Muscle layer of duodenum (tissue), 2 donors: Measurements from ENCODE around the gene OARD1.

Experiments used
- H3K27ac ChIP-seq: one replicate; pipeline ENCODE4 v1.7.0; 2013; ENCODE audit warnings: mild to moderate bottlenecking, low read length
- H3K27me3 ChIP-seq: one replicate; pipeline ENCODE4 v1.7.0; 2013; ENCODE audit warnings: low read depth, mild to moderate bottlenecking, control low read depth, low read length
- H3K36me3 ChIP-seq, 2 donors: one replicate each; pipeline ENCODE4 v1.7.0; 2013; ENCODE audit warnings: low read length in 2 of 2, control low read depth in 1 of 2, mild to moderate bottlenecking in 1 of 2; ENCODE audit not compliant: insufficient read depth in 2 of 2, control insufficient read depth in 1 of 2
- H3K4me1 ChIP-seq, 2 donors: one replicate each; pipeline ENCODE4 v1.7.0; 2013; ENCODE audit warnings: low read length in 2 of 2, mild to moderate bottlenecking in 2 of 2, control low read depth in 1 of 2, moderate library complexity in 1 of 2; ENCODE audit not compliant: insufficient read depth in 2 of 2, control insufficient read depth in 1 of 2
- H3K4me3 ChIP-seq, 2 donors: one replicate each; pipeline ENCODE4 v1.7.0; 2013; ENCODE audit warnings: low read length in 2 of 2, low read depth in 1 of 2, mild to moderate bottlenecking in 1 of 2
- H3K9me3 ChIP-seq, 2 donors: one replicate each; pipeline ENCODE4 v1.7.0; 2013; ENCODE audit warnings: low read length in 2 of 2, control low read depth in 1 of 2, mild to moderate bottlenecking in 1 of 2; ENCODE audit not compliant: control insufficient read depth in 1 of 2
- donor health status: healthy.

OARD1 gene

DNA sequence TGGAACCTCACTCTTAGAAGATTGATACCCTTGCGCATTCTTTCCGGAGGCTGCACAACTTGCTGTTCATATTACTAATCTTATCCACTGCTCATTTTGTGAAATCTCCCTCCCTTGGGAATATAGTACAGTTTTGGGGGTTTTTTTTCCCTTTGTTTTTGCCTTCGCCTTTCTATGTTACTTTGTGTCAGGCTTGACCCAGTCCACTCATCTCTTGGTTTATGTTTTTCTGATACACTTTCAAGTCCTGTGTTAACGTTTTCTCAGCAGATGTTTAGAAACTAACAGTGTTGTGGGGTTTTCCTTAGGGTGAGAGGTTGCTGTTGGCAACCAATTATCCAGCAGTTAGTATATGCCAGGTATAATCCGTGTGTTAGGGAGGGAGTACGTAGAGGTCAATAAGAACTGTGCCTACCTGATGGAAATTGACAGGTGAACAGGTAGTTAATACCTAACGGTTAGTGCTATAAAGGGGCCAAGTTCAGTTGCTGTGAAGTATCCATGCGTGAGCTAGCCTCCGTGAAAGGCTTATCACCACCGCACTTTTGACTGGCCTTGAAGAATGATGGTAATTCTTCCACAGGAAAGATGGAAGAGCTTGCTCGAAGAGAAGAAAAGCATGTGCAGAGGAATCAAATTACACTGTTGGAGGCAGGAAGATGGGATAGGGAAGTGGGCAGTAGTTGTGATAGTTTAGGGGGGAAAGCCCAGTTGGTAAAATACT, 2.0 kb upstream of the OARD1 start:
- no peaks in the 10 kb centered on the region for H3K27me3 ChIP-seq
- H3K9me3 ChIP-seq, result no peaks in the 10 kb centered on the region
- H3K36me3 ChIP-seq, result peaks cover 0 to 6% of the 10 kb centered on the region in 2 donors
- peak overlapping the region; percentile 80 to 88 for H3K4me3 ChIP-seq
- peaks cover 9 to 16% of the 10 kb centered on the region in 2 donors for H3K4me1 ChIP-seq
- peak overlapping the region; percentile 98 for H3K27ac ChIP-seq

DNA sequence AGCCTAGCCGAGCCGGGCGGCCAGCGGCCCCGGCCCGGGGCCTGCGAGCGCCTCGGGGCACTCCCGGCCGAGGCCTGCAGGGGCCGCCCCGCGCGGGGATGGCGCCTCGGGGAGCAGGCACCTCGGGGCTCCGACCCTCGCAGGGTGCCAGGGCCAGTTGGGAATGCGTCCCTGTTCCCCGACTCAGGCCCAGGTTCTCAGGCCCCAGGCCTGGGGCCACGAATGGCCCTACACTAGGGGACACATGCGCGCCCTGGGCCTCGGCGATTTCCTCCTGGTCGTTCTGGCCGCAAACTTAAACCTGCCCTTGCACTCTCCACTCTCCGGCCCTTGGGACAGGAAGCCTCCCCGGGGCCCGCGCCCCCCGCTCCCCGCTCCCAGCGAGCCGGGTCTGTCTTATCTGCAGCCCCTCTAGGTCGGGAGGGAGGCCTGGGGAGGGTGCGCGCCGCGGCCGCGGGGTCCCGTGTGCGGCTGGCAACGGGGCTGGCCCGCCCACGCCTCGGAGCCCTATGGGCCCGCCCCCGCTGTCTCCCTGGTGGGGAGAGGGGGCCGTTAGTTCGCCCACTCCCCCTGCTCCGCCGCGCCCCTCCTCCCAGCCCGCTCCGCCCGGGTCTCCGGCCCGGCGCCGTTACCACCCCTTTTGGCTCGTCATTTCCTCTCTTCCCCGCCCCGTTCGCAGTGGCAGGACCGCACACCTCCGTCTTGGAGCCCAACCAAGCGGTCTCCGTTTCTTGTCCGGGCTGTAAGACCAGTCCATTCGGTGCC, 1.2 kb upstream of the OARD1 start:
- Histone ChIP-seq H3K27ac (peak overlapping the region; percentile 98), H3K27me3 (no peaks in the 10 kb centered on the region), H3K4me1 (peaks cover 9 to 16% of the 10 kb centered on the region in 2 donors), H3K9me3 (no peaks in the 10 kb centered on the region), H3K36me3 (peaks cover 2 to 13% of the 10 kb centered on the region in 2 donors), H3K4me3 (peak overlapping the region; percentile 80 to 88)

DNA sequence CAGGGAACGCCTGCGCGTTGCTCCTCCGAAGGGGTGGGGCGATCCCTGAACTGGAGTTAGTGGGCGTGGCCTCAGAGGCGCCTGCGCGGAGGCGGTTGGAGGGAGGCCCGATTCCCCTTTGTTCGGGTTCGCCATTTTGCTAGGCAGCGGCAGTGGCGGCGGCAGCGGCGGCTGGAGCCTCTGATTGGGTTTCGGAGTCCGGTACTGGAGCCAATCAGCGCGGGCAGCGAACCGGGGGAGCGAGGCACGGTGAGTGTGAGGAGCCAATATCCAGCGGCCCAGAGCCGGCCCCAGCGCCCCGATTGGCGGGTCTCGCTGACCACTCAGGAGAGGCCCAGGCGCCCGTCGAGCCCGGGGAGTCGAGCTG, 663 bp upstream of the OARD1 start, which contains the start of gene NFYA:
Gene NFYA (plus strand): TSS at position 139 of the 367 bp plus-strand sequence. CDS start 6,116 bp downstream, outside the sequence.
- H3K27ac ChIP-seq, result peak within 1 kb of the TSS; percentile 100
- H3K4me1 ChIP-seq, result peaks cover 9 to 16% of the 10 kb centered on the region in 2 donors
- H3K9me3 ChIP-seq, result no peaks in the 10 kb centered on the region
- peaks cover 7 to 18% of the 10 kb centered on the region in 2 donors for H3K36me3 ChIP-seq
- H3K27me3 ChIP-seq, result no peaks in the 10 kb centered on the region
- H3K4me3 ChIP-seq, result peak within 1 kb of the TSS; percentile 80 to 88

DNA sequence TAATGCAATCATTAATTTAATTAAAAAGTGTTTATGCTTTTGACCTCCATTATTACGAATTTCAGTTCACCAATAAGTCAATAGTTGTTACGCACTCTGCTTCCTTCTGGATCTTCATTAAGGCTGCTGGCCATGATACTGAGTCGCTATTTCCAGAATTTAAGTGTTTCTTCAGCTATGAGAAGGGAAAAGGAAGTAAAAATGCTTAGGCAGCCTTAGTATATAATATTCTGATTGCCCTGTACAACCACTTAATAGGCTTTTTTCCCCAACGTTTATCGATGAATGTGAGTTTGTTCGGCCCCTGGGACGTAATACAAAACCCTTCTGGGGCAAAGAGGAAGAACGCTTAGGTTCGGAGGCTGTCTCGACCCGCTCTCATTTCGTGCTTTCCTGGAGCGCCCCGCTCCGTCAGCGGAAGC, 644 bp downstream of the OARD1 start:
- Histone ChIP-seq H3K4me3 (peak overlapping the region; percentile 80 to 87), H3K36me3 (peaks cover 9 to 26% of the 10 kb centered on the region in 2 donors), H3K4me1 (peaks cover 11 to 16% of the 10 kb centered on the region in 2 donors), H3K27ac (peak overlapping the region; percentile 100), H3K27me3 (no peaks in the 10 kb centered on the region), H3K9me3 (no peaks in the 10 kb centered on the region)

DNA sequence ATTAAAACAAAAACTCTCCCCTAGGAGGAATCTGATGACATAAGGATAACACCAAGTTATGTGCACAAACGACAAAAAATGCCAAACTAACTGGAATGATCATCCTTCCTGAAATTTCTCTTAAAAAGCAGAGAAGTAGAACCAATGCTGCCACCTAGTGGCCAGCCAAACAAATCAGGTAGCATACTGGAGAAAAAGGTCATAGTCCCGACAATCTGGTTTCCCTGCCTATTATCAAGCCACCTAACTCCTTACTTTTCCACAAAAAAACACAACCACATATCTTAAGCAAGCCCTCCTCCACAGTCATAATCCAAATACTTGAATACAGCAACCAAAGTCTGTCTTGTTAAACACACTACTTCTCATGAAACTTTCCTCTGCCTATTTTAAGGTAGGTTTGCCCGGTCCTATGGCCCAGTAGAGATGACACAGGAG, 5.3 kb downstream of the OARD1 start:
- Histone ChIP-seq H3K36me3 (peaks cover 18 to 42% of the 10 kb centered on the region in 2 donors), H3K27ac (no peak overlapping the region), H3K9me3 (no peaks in the 10 kb centered on the region), H3K27me3 (no peaks in the 10 kb centered on the region), H3K4me1 (peaks cover 8 to 13% of the 10 kb centered on the region in 2 donors), H3K4me3 (no peak overlapping the region)

DNA sequence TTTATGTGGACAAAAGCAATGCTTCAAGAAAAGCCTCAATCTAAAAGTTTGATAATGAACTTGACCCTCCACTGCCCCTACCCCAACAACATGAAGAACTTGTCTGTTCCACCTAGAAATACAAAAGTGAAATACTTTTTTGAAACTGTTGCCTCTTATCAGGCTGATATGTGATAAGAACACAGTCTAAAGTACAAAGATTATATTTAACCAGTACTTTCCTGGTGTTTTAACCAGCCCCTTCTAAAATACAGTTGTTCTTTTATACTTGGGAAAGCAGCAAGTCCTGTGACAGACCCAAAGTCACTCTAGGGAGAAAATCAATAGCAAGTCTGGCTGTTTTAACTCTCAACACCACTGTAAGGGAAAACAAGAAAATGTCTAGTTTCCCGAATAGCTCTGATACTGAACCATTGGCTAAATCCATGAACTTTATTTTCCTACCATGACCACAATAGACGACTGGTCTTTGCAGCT, 6.6 kb downstream of the OARD1 start:
- peaks cover 3 to 11% of the 10 kb centered on the region in 2 donors for H3K4me1 ChIP-seq
- H3K9me3 ChIP-seq, result no peaks in the 10 kb centered on the region
- H3K27ac ChIP-seq, result no peak overlapping the region
- no peak overlapping the region for H3K4me3 ChIP-seq
- no peaks in the 10 kb centered on the region for H3K27me3 ChIP-seq
- H3K36me3 ChIP-seq, result peaks cover 18 to 49% of the 10 kb centered on the region in 2 donors

DNA sequence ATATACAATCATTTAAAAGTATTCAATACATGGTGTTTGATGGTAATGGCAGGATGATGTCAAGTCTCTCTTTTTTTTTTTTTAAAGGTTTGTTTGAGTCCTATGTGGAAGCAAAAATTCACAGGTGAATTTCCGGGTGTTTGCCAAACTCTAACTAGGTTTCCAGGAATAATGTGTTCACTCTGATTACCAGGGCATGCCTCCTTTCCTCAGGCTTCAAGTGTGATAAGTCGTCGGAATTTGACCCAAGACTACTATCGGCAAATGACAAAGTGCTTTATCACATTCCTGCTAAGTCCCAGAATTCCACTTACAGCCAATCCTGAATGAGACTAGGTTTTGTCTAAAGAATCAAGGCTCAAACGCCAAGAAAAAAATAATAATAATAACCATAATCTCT, 7.3 kb downstream of the OARD1 start:
- Histone ChIP-seq H3K27me3 (no peaks in the 10 kb centered on the region), H3K36me3 (peaks cover 18 to 49% of the 10 kb centered on the region in 2 donors), H3K4me1 (peaks cover 0 to 15% of the 10 kb centered on the region in 2 donors), H3K9me3 (no peaks in the 10 kb centered on the region), H3K4me3 (no peak overlapping the region), H3K27ac (no peak overlapping the region)

DNA sequence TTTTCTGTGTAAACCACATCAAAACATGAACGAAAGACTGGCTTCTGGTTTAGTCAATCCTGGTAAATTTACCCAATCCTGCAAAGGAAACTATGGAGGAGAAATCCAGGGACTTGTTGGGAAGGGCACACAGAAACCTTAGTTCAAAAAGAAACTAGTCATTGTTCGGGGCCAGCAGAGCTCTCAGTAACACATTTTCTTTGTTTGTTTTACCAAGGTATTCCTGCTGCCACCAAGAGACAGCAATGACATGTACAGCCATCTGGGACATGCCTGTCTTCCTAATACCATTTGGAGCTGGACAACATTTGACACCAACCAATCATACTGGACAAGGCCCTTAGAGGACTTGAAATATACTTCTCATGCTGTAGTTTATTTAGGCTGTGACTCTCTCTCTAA, 8.3 kb downstream of the OARD1 start:
- H3K9me3 ChIP-seq, result no peaks in the 10 kb centered on the region
- H3K4me1 ChIP-seq, result peaks cover 0 to 25% of the 10 kb centered on the region in 2 donors
- no peaks in the 10 kb centered on the region for H3K27me3 ChIP-seq
- peaks cover 18 to 41% of the 10 kb centered on the region in 2 donors for H3K36me3 ChIP-seq
- H3K4me3 ChIP-seq, result no peak overlapping the region
- peak overlapping the region; percentile 48 for H3K27ac ChIP-seq

DNA sequence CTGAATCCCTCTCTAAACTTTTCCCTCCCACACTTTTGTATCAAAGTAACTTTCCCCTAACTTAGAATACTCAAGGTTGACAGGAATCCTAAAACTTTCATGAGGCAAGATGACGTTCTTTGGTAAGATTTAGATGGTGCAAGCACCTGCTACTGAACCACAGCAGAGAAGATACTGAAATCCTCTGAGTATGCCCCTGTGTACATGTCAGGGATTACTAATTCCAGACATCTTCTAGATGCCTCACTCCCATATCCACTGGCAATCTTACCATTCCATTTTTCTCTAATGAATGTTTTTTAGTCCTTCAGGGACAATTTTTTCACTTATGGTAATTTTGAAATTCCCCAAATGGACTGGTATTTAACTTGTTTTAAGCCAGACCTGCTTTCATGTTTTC, 10.1 kb downstream of the OARD1 start:
- no peaks in the 10 kb centered on the region for H3K27me3 ChIP-seq
- peaks cover 0 to 27% of the 10 kb centered on the region in 2 donors for H3K4me1 ChIP-seq
- H3K4me3 ChIP-seq, result no peak overlapping the region
- H3K36me3 ChIP-seq, result peaks cover 8 to 24% of the 10 kb centered on the region in 2 donors
- H3K27ac ChIP-seq, result no peak overlapping the region
- no peaks in the 10 kb centered on the region for H3K9me3 ChIP-seq

DNA sequence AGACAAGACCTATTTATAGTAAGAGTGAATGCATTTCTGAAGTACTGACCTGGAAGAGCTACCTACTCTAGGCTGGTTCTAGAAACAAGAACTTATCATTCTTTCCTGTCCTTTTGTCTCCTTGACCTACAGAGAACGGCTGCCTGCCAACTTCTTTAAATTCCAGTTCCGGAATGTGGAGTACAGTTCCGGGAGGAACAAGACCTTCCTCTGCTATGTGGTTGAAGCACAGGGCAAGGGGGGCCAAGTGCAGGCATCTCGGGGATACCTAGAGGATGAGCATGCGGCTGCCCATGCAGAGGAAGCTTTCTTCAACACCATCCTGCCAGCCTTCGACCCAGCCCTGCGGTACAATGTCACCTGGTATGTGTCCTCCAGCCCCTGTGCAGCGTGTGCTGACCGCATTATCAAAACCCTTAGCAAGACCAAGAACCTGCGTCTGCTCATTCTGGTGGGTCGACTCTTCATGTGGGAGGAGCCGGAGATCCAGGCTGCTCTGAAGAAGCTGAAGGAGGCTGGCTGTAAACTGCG, 10.9 kb downstream of the OARD1 start:
- Histone ChIP-seq H3K36me3 (peaks cover 8 to 23% of the 10 kb centered on the region in 2 donors), H3K4me3 (no peak overlapping the region), H3K27me3 (no peaks in the 10 kb centered on the region), H3K9me3 (no peaks in the 10 kb centered on the region), H3K4me1 (peaks cover 0 to 24% of the 10 kb centered on the region in 2 donors), H3K27ac (no peak overlapping the region)

DNA sequence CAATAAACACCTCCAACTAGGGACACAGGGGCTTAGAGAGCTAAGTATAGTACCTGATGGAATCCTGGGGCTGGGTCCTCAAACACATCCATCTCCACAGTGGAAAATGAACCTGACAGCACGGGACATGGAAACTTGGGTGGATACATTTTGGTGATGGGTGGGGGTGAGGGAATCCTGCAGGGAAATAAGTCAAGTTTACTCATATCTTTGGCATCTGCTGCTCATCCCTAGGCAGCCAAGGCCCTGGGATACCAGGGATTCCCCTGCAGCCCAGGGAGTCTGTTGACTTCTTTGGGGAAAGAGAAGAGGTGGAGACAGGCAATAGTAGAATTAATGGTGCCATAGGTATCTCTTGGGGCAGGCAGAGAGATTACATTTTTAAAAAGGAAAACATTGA, 12.6 kb downstream of the OARD1 start:
- Histone ChIP-seq H3K36me3 (peaks cover 5 to 15% of the 10 kb centered on the region in 2 donors), H3K4me3 (no peak overlapping the region), H3K27me3 (no peaks in the 10 kb centered on the region), H3K4me1 (peaks cover 0 to 40% of the 10 kb centered on the region in 2 donors), H3K27ac (peak overlapping the region; percentile 52), H3K9me3 (no peaks in the 10 kb centered on the region)
